Cerebellar cortex (tissue), 1 donor: ENCODE data around the gene RSAD1.

ENCODE experiments used
- DNase-seq: peaks from one replicate; pipeline ENCODE4 v3.0.0-alpha.2; 2015; ENCODE audit warnings: low spot score

RSAD1 gene

DNA sequence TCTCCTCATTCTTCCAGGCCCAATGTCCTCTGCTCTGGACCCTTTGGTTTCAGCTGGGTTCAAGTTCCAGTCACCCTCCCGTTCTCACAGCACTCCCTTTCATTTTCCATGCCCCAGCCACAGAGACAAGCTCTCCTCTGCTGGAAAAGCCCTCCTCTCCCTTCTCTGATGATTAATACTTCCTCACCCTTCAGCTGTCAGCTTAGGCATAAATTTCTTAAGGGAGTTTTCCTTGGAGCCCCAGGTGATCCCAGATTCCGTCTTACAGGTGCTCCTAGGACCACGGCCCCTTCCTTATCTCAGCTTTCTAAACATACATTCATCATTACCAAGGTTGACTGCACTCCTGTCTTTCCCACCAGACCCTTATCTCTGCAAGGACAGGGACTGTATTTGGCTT, 20.4 kb upstream of the RSAD1 start:
- no peak for DNase-seq

DNA sequence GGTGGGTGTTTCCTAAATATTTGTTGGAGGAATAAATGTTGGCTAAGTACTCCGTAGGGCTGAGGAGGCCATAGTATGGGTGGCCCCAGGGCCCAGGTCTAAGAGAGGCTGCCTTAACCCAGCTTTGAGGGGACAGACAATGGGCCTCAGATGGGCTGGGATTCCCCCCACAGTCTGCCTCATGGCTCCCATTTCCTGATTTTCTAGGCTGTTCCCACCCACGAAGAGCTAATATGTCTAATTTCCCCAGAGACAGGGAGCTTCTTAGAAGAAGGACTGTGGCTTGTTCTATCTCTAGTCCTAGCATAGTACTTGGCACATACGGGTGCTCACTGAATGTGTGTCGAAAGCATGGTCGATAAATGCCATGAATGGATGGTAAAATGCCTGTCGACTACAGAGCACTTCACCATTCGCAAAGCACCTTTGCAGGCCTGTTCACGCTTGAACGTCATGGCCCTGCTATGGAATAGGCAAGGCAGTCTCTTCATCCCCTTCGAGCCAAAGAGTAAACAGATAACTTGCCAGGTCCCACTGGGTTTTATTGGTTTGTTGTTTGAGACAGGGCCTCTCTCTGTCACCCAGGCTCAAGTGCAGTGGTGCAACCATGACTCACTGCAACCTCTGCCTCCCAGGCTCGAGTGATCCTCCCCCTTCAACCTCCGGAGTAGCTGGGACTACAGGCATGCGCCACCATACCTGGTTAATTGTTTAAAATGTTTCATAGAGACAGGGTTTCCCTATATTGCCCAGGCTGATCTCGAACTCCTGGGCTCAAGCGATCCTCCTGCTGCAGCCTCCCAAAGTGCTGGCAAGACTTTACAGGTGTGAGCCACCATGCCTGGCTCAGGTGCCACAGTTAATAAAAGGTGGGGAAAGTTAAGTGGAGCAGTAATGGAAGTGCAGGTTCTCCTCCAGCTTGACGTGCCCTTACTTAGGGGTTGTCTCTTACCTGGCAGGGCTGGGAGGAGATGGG, 19.7 kb upstream of the RSAD1 start:
- no peak for DNase-seq

DNA sequence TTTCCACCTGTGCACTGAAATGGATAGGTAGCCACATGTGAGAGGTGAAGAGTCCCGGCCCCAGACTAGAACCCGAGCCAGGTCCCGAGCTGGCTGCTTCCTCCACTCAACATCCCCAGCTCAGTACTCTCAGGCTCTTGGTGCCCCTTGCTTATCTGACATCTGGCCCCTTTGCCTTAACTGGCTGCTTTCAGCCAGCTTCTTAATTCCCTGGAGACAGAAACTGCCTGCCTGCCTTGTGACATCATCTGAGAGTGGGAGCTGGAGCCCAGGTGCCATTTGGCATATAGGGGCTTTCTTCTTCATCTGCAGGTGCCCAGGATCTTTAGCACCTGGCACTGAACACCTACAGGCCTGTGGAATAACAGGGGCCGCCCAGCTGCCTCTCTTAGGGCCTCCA, 18.9 kb upstream of the RSAD1 start:
- DNase-seq: no peak

DNA sequence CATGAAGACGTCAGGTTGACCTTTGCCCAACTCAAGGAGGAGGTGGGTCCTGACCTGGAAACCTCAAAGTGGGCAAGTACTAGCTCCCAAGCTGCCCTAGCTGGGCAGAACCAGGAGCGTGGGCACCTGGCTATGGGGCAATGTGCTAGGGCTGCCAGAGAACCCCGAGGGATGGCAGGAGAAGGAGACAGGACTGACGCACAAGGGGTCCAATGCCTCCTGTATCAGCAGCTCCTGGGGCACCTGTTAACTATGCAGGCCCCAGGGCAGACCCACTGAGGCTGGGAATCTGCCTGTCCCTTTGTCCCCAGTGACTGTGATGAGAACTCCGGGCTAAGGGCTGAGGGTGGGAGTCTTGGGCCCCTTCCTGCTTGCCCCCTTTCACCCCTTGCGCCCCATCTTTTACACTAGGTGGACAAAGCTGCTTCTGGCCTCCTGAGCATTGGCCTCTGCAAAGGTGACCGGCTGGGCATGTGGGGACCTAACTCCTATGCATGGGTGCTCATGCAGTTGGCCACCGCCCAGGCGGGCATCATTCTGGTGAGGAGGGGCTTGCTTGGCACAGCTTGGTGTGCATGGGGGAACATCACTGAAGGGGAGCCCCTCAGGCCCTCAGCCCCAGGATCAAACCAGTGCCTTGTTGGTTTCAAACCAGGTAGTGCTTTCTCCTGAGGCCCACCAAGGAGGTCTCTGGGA, 17.7 kb upstream of the RSAD1 start:
- no peak for DNase-seq

DNA sequence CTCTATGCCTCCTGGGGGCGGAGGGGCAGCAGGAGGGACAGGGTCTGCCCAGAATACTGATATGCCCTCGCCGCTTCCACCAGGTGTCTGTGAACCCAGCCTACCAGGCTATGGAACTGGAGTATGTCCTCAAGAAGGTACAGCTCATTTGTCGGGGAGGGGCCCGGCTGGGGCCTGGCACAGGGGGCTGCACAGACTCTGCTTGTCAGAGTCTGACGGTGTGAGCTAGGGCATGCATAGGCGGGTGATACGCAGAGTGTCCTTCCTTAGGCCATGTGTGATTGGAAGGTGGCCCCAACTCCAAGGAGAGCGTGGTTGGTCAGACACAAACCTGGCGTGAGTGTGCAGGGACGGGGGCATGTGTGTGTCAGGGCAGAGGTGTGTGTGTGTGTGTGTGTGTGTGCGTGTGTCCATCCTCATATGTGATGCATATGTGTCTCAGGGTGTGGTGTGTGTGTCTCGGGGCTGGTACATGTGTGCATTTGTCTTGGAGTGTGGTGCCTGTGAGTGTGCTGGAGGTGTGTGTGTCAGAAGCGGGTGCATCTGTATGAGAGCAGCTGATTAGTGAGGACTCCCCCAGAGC, 17.0 kb upstream of the RSAD1 start:
- no peak for DNase-seq

DNA sequence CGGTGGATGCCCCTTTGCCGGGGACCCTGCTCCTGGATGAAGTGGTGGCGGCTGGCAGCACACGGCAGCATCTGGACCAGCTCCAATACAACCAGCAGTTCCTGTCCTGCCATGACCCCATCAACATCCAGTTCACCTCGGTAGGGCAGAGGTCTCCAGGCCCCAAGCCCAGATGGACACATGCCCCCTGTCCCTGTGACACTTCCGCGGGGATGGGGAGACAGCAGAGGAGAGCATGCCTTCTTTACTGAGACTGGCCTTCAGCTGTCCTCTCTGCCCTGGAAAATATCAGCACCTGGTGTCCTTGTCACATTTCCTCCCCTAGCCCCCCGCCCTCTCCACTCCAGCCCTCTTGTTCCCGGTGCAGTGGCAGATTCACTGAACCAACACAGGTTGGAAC, 16.2 kb upstream of the RSAD1 start:
- DNase-seq: no peak

DNA sequence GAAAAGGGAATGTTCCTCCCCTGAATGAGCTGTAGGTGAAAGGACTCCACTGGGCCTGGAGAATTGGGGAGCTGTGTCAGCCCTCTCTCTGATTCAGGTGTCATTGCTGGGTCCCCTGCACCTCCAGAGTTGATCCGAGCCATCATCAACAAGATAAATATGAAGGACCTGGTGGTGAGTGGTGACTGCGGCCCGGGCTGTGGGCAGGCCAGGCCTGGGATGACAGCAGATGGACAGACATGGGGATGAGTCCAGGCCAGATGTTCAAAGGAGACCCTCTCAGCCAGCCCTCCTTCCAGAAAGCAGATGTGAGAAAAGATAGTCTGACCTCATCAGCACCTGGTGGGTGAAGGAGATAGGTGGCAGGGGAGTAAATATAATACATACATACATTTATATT, 14.5 kb upstream of the RSAD1 start:
- DNase-seq: no peak

DNA sequence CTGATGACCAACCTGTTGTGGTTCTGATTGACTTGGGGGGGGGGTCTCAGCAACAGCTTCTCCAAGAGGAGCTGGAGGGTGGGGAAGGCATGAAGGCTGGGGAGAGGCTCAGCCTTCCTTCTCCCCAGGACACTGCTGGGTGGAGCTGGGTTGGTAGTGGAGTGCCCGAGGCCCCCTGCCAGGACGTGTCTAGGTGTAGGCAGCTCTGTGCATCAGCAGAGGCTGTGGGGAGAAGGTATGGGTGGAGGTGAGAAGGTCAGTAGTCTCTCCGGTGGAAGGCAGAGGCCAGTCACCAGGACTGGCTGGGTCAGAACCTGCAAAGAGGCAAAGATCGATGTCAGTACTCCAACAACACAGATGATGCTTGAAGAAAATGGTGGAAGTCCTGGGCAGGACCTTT, 13.9 kb upstream of the RSAD1 start:
- DNase-seq: no peak

DNA sequence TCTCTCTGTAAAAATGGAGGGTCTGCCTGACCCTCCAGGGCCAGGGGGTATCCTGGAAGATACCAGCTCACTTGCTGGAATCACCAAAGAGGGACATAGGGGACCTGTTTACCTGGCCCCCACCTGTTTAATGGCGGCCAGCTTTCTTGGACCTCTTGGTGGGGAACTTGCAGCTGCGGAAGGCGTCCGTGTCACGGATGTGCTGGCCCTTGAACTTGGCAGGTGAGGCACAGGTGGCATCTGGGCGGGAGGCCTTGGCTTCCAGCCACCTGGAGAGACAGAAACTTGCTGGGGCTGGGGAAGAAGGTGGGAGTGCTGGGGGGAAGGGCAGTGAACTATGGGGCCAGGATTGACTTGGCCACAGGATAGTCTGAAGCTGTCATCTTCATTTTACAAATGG, 13.5 kb upstream of the RSAD1 start:
- DNase-seq: no peak

DNA sequence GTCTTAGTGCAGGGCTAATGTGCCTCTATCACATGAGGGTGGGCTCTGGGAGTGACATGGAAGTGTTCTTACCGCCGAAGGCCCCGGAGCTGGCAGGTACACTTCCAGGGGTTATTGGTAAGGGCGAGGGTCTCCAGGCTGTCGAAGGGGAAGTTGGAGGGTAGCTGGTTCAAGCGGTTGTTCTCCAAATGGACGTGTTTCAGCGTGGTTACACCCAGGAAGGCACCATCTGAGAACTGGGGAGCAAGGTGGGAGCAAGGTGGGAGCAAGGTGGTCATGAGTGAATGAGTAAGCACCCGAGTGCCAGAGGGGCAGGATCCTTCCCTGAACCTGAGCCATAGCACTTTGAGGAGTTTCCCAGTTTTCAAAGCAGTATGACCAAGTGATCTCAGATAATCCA, 13.0 kb upstream of the RSAD1 start:
- DNase-seq: no peak

DNA sequence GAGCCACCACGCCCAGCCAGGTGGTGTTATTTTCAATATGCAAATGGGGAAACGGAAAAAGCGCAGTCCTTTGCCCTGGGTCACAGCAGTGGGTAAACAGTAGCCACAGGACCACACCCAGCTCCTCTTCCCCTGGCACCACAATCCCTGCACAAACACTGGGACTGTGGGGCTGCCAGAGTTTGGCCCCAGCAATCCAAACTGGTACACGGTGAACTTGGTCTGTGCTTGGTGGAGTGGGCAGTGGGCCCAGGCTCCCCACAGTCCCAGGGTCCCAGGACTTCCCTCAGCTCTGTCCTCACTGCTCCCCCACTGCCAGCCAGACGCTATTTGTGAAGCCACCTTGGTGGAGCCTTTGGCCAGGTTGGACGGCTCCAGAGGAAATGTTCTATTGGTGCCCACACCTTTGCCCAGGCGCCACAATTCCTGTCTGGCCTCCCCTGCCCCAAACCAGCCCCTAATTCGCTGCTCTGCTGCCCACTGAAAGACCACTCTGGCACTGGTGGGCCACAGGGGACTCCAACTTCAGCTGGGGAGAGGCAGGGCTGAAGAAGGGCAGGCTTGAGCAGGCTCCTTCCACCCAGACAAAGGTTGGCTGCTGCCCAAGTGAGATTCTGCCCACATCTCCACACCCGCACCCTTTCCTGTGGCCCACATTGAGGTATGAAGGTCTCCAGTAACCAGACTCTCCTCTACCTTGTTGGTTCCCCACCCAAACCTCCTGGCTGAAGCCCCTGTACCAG, 12.1 kb upstream of the RSAD1 start:
- peak; percentile 31 for DNase-seq

DNA sequence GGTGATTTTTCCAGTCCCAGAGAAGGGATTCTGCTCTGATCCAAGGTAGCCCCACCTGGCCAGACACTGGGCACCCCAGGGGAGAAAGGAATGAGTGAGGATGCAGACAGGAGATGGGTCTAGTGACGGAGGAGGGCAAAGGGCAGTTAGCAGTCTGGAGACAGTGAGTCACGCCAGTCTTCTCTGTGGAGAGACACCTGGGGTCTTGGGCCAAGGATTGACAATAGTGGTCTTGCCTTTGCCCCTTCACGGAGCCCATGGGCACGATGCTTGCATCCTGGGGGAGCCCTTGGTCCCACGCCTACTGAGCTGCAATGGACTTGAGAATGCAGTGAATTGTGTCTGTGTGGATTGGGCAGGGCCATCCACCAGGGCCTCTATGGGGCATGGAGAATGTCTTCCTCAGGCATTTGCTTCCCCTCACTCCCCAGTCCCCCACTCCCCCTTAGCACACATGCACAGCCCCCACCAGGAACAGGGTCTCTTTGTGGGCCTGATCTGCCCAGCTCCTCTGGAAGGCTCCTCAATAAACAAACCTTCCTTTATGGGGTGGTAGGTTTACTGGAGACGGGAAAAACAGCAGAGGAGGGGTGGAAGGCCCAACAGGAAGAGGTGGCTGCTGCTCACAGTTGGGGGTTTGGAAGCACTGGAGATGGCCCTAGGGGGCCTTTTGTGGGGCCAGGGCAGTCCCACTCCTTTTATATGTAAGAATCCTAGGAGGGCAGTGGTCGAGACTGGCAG, 11.4 kb upstream of the RSAD1 start:
- peak; percentile 25 for DNase-seq

DNA sequence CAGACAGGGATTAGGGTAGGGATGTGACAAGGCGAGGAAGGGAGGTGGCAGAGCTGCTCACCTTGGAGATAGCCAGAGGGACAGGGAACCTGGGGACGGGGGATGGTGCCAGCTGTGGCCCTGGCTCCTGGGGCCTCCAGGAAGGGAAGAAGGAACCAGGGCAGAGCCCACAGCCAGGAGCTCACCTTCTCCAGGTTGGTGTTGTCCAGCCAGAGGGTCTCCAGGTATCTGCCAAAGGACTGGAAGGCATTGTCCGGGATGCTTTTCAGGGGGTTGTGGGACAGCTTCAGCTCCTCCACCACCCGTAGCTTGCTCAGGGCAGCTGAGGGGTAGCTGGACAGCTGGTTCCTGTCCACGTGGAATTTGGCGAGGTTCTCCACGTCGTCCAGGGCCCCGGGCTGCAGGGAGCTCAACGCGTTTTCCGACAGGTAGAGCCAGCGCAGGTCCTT, 10.8 kb upstream of the RSAD1 start:
- no peak for DNase-seq

DNA sequence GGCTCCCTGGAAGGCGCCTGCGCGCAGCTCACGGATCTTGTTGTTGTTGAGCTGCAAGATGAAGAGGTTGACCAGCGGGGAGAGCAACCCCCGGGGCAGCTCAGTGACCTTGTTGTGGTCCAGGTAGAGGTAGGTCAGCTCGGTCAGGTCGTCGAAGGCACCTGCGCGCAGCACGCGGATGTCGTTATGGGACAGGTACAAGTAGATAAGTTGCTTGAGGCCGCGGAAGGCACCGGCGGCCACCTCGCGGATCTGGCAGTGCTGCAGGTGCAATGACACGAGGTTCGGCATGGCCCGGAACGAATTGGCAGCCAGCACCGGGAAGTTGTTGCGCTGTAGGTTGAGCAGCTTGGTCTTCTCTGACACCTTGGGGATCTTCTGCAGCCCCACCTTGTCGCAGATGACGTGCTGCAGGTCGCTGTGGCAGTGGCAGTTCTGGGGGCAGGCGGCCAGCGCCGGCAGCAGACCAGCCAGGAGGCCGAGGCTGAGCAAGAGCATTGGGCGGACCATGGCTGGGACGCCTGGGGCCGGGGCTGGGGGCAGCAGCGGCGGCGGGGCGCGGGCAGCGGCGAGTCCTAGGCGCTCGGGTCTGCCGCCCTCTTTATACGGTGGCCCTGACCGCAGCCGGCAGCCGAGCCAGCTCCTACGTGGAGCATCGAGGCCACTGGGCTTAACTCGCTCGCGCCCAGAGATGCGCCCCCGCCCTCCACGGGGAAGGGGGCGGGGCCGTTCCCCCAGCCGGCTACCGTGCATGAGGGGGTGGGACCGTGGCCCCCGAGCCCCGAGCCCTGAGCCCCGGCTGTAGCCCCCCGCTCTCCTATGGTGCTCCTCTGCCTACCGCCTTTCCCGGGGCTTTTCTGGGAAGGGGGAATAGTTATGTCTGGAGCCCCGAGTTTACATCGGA, 10.1 kb upstream of the RSAD1 start, which contains the start of gene CHAD:
Gene CHAD, minus strand, starts transcription at position 577 of the 904 bp plus-strand sequence. Its CDS starts 67 bp downstream, at position 510.
- DNase-seq: peak; percentile 68

DNA sequence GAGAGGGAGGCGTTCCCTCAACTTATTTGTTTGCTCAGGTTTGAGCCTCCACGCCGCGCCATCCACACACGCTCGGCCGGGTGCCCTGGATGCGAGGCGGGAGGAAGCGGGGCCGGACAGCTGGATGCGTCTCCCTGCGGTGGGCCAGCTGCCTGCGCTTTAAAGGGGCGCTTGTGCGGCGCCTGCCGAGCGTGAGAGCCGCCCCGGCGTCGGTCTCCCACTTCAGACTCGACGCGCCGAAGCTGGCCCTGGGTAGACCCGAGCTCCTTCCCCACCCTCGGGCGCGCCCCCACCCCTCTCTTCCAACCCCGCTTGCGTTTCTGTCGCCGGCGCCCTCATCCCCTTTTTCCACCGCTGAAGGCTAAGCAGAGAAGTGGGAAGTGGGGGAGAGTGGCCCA, 9.5 kb upstream of the RSAD1 start:
- DNase-seq: no peak

DNA sequence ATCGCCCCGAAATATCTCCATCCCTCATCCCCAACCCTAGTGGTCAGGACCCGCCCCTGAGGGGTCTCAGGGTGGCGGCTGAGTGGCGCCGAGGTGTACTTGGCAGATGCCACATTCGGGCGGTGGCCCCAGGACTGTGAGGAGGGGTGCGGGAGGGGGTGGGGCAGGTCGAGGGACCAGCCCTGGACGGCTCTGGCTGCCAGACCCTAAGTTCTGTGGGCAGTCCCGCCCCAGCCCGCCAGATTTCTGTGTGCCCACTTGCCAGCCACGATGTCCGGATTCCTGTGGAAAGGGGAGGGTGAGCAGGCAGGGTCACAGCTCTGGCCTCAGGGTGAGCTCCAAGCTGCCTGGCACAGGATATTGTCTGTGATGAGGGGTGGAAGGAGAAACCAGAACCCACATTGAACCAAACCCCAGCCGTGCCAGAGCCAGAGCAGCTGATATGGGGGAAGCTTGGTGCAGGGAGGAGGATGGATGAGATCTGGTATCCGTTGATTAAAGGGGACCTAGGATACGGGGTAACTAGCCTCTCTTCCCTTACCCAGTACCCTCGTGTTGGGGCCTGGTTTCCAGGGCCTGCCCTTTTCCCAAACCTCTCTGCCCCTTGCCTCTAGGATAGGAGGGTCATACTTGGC, 8.9 kb upstream of the RSAD1 start:
- DNase-seq: peak; percentile 27

DNA sequence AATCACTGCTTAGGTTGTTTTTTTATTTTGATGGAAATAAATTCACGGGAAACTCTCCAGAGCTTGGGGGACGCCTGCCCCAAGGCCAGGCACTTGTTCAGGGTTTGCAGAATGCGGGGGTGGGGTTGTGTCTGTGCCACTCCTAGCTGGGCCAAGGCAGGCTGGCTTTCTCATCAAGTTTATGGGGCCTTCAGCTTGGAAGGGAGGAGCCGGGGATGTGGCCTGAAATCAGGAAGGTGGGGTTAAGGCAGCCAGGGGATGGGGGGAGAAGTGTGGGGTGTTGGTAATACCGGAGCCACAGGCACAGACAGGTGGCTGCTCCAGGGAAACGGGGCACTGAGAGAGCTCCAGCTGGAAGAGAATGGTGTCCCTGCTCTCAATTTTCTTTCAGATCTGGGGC, 8.2 kb upstream of the RSAD1 start:
- DNase-seq: peak; percentile 65

DNA sequence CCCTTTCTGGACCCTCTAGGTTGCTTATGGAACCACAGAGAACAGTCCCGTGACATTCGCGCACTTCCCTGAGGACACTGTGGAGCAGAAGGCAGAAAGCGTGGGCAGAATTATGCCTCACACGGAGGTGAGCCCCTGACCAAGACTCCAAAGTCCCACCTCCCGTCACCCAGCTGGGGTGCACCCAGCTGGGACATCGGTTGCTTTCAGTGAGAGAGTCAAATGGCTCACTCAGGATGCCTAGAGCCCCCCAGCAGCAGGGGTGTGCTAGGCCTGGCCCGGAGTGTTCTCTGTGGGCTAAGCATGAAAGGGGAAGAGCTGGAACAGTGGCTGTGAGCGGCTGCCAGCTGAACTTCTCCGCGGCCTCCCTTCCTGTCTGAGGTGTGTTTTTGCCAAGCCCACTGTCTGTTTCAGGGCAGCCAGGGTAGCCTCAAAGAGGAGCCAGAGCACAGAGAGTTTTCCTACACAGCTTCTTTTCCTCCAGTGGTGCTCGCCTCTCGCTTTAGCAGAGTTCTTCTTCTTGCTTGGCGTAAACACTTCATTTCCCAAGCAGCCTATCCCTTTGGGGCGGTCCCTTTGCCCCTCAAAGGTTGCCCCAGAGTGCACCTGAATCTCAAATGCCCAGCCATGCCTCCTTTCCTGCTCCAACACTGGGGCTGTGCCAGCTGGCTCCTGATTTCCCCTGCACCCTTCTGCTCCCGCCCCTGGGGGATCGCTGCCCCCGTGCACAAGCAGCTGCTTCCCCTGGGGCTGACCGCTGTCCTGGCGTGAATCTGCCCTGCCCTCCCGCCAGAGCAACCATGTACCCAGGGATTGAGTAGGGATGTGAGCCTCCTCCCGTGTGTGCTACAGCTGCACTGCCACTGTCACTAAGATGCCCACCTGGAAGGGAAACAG, 7.4 kb upstream of the RSAD1 start:
- DNase-seq: peak; percentile 28

DNA sequence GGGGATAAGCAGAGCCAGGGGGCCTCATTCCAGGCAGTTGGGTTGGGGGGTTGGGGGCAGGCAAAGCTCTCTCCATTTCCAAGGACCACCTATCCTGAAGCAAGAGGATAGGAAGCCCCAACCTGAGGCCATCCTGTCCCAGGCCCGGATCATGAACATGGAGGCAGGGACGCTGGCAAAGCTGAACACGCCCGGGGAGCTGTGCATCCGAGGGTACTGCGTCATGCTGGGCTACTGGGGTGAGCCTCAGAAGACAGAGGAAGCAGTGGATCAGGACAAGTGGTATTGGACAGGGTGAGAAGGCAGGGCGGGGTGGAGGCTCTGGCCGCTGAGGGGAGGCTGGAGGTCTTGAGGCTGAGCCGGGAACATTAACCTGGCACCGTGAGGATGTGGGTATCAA, 6.4 kb upstream of the RSAD1 start:
- DNase-seq: no peak
